Trophoblast cell (in vitro differentiated cells and primary cell): ENCODE measurements around the gene UPP2.

Experiments used
- DNase-seq, 2 donors: peaks; one replicate each; pipeline ENCODE4 v3.0.0-alpha.2; 2016
- H2AFZ ChIP-seq: 2 replicates; pipeline ENCODE4 v1.6.1; 2013; ENCODE audit warnings: low read length, moderate library complexity, mild to moderate bottlenecking; ENCODE audit not compliant: insufficient read depth, poor library complexity
- H2AK5ac ChIP-seq: 2 replicates; pipeline ENCODE4 v1.6.1; 2013; ENCODE audit warnings: mild to moderate bottlenecking, low read length
- H2BK120ac ChIP-seq: 2 replicates; pipeline ENCODE4 v1.6.1; 2013; ENCODE audit warnings: low read length, mild to moderate bottlenecking, moderate library complexity; ENCODE audit not compliant: insufficient read depth, poor library complexity
- H2BK12ac ChIP-seq: 2 replicates; pipeline ENCODE4 v1.6.1; 2013; ENCODE audit warnings: mild to moderate bottlenecking, low read length, moderate library complexity
- H2BK5ac ChIP-seq: 2 replicates; pipeline ENCODE4 v1.6.1; 2013; ENCODE audit warnings: low read length, low read depth, moderate library complexity, mild to moderate bottlenecking; ENCODE audit not compliant: poor library complexity
- H3K14ac ChIP-seq: 2 replicates; pipeline ENCODE4 v1.6.1; 2013; ENCODE audit warnings: mild to moderate bottlenecking, low read length
- H3K18ac ChIP-seq: 2 replicates; pipeline ENCODE4 v1.6.1; 2013; ENCODE audit warnings: mild to moderate bottlenecking, low read length
- H3K23ac ChIP-seq: 2 replicates; pipeline ENCODE4 v1.6.1; 2013; ENCODE audit warnings: low read length
- H3K27ac ChIP-seq: 2 replicates; pipeline ENCODE4 v1.5.1; 2013; ENCODE audit warnings: low read depth, mild to moderate bottlenecking, inconsistent platforms, low read length, moderate library complexity
- H3K27me3 ChIP-seq: 2 replicates; pipeline ENCODE4 v1.6.1; 2013; ENCODE audit warnings: inconsistent platforms, mild to moderate bottlenecking, low read length, moderate library complexity; ENCODE audit not compliant: insufficient read depth
- H3K36me3 ChIP-seq, 2 experiments: 1 replicate in 1 of 2; 2 replicates in 1 of 2; pipeline ENCODE4 v1.6.1; 2013; ENCODE audit warnings: low read length in 2 of 2, mild to moderate bottlenecking in 2 of 2, moderate library complexity in 1 of 2; ENCODE audit not compliant: insufficient read depth in 2 of 2, control insufficient read depth in 1 of 2
- H3K4ac ChIP-seq: 2 replicates; pipeline ENCODE4 v1.6.1; 2013; ENCODE audit warnings: low read depth, mild to moderate bottlenecking, low read length, moderate library complexity
- H3K4me1 ChIP-seq, 2 experiments: 1 replicate in 1 of 2; 2 replicates in 1 of 2; pipeline ENCODE4 v1.6.1; 2013; ENCODE audit warnings: low read length in 2 of 2, mild to moderate bottlenecking in 2 of 2, moderate library complexity in 1 of 2; ENCODE audit not compliant: insufficient read depth in 2 of 2, control insufficient read depth in 1 of 2
- H3K4me2 ChIP-seq: 2 replicates; pipeline ENCODE4 v1.6.1; 2013; ENCODE audit warnings: inconsistent platforms, mild to moderate bottlenecking, low read length, moderate library complexity
- H3K4me3 ChIP-seq: 2 replicates; pipeline ENCODE4 v1.5.1; 2013; ENCODE audit warnings: mild to moderate bottlenecking, low read depth, low read length, inconsistent platforms
- H3K79me1 ChIP-seq: one replicate; pipeline ENCODE4 v1.6.1; 2013; ENCODE audit warnings: low read length
- H3K79me2 ChIP-seq: 2 replicates; pipeline ENCODE4 v1.6.1; 2013; ENCODE audit warnings: low read length, mild to moderate bottlenecking; ENCODE audit not compliant: control insufficient read depth, insufficient read depth, poor library complexity
- H3K9ac ChIP-seq: 2 replicates; pipeline ENCODE4 v1.6.1; 2013; ENCODE audit warnings: mild to moderate bottlenecking, low read length
- H3K9me3 ChIP-seq: 2 replicates; pipeline ENCODE4 v1.6.1; 2013; ENCODE audit warnings: low read depth, mild to moderate bottlenecking, control low read depth, inconsistent platforms, low read length; ENCODE audit not compliant: insufficient read depth
- H4K12ac ChIP-seq: 2 replicates; pipeline ENCODE4 v1.6.1; 2013; ENCODE audit warnings: low read depth, mild to moderate bottlenecking, low read length, moderate library complexity
- H4K8ac ChIP-seq: 2 replicates; pipeline ENCODE4 v1.6.1; 2013; ENCODE audit warnings: low read depth, mild to moderate bottlenecking, low read length, moderate library complexity
- H4K91ac ChIP-seq: one replicate; pipeline ENCODE4 v1.6.1; 2013; ENCODE audit warnings: low read depth, mild to moderate bottlenecking, low read length, moderate library complexity
- WGBS: extraction: QIAGEN DNeasy Blood & Tissue Kit; methylation state at CpG from one replicate; pipeline ENCODE4 v1.1.7; 2013; ENCODE audit warnings: missing lambda C conversion rate; ENCODE audit not compliant: insufficient read length, insufficient coverage; ENCODE audit errors: extremely low coverage; 5-methylcytosine and 5-hydroxymethylcytosine counted together

UPP2 gene

GRCh38 chr2:158113741-158114295 is 12.1 kb downstream of the UPP2 start:
- no peak overlapping the region for H3K18ac ChIP-seq
- no peak overlapping the region for H4K8ac ChIP-seq
- no peak overlapping the region for H3K27ac ChIP-seq
- no CpG with 5 or more reads among the region's 4 CpGs for WGBS
- no peak overlapping the region for H2AK5ac ChIP-seq
- H2AFZ ChIP-seq = no peak overlapping the region
- H3K4me2 ChIP-seq = no peak overlapping the region
- no peaks in the 10 kb centered on the region for H3K4me1 ChIP-seq
- no peak overlapping the region for H2BK12ac ChIP-seq
- no peak overlapping the region for H3K14ac ChIP-seq
- H4K12ac ChIP-seq = no peak overlapping the region
- no peak overlapping the region for H4K91ac ChIP-seq
- no peak overlapping the region for H3K23ac ChIP-seq
- H3K27me3 ChIP-seq = no peaks in the 10 kb centered on the region
- H3K9ac ChIP-seq = no peak overlapping the region
- H2BK5ac ChIP-seq = no peak overlapping the region
- no peak for DNase-seq
- no peak overlapping the region for H2BK120ac ChIP-seq
- H3K79me2 ChIP-seq = no peaks in the 10 kb centered on the region
- H3K4ac ChIP-seq = no peak overlapping the region
- no peaks in the 10 kb centered on the region for H3K79me1 ChIP-seq
- peaks cover 2% of the 10 kb centered on the region for H3K9me3 ChIP-seq
- H3K4me3 ChIP-seq = no peak overlapping the region
- H3K36me3 ChIP-seq = no peaks in the 10 kb centered on the region

- H3K4me3 ChIP-seq = no peak overlapping the region
Observed at GRCh38 chr2:158114516-158114915, 12.8 kb downstream of the UPP2 start.

GRCh38 chr2:158115202-158115767 is 13.6 kb downstream of the UPP2 start:
- no peak overlapping the region for H2BK120ac ChIP-seq
- no peak overlapping the region for H2AFZ ChIP-seq
- H4K8ac ChIP-seq = no peak overlapping the region
- no peak overlapping the region for H2BK12ac ChIP-seq
- H3K79me1 ChIP-seq = no peaks in the 10 kb centered on the region
- H3K27me3 ChIP-seq = no peaks in the 10 kb centered on the region
- WGBS = no CpG with 5 or more reads among the region's 6 CpGs
- H3K9ac ChIP-seq = no peak overlapping the region
- H3K4me1 ChIP-seq = no peaks in the 10 kb centered on the region
- no peak overlapping the region for H3K14ac ChIP-seq
- no peak overlapping the region for H2AK5ac ChIP-seq
- H4K12ac ChIP-seq = no peak overlapping the region
- DNase-seq = peak; percentile 16 to 66
- no peak overlapping the region for H3K27ac ChIP-seq
- H3K23ac ChIP-seq = no peak overlapping the region
- no peak overlapping the region for H3K4me3 ChIP-seq
- no peaks in the 10 kb centered on the region for H3K79me2 ChIP-seq
- no peaks in the 10 kb centered on the region for H3K36me3 ChIP-seq
- H3K9me3 ChIP-seq = peaks cover 2% of the 10 kb centered on the region
- no peak overlapping the region for H3K4ac ChIP-seq
- no peak overlapping the region for H2BK5ac ChIP-seq
- no peak overlapping the region for H3K4me2 ChIP-seq
- no peak overlapping the region for H3K18ac ChIP-seq
- no peak overlapping the region for H4K91ac ChIP-seq

More at GRCh38 chr2:158114516-158114915, 12.8 kb downstream of the UPP2 start:
- no peaks in the 10 kb centered on the region for H3K27me3 ChIP-seq
- no peak overlapping the region for H3K18ac ChIP-seq
- H3K36me3 ChIP-seq = no peaks in the 10 kb centered on the region
- H4K8ac ChIP-seq = no peak overlapping the region
- H3K9me3 ChIP-seq = peaks cover 2% of the 10 kb centered on the region
- H2BK5ac ChIP-seq = no peak overlapping the region
- no peak overlapping the region for H2AK5ac ChIP-seq
- no peak overlapping the region for H3K14ac ChIP-seq
- H2BK12ac ChIP-seq = no peak overlapping the region
- no peak overlapping the region for H4K12ac ChIP-seq
- no CpG with 5 or more reads among the region's 2 CpGs for WGBS
- H4K91ac ChIP-seq = no peak overlapping the region
- H3K4ac ChIP-seq = no peak overlapping the region
- no peak overlapping the region for H3K23ac ChIP-seq
- no peaks in the 10 kb centered on the region for H3K79me1 ChIP-seq
- H3K79me2 ChIP-seq = no peaks in the 10 kb centered on the region
- no peak overlapping the region for H2AFZ ChIP-seq
- H3K27ac ChIP-seq = no peak overlapping the region
- H2BK120ac ChIP-seq = no peak overlapping the region
- H3K4me1 ChIP-seq = no peaks in the 10 kb centered on the region
- H3K4me2 ChIP-seq = no peak overlapping the region
- H3K9ac ChIP-seq = no peak overlapping the region
- no peak for DNase-seq

GRCh38 chr2:158116936-158117335 is 15.3 kb downstream of the UPP2 start:
- H3K9me3 ChIP-seq = peaks cover 2% of the 10 kb centered on the region
- H3K79me1 ChIP-seq = no peaks in the 10 kb centered on the region
- no peak overlapping the region for H2AFZ ChIP-seq
- no peaks in the 10 kb centered on the region for H3K36me3 ChIP-seq
- no peaks in the 10 kb centered on the region for H3K4me1 ChIP-seq
- H3K4me2 ChIP-seq = no peak overlapping the region
- H3K79me2 ChIP-seq = no peaks in the 10 kb centered on the region
- no peak overlapping the region for H2BK5ac ChIP-seq
- H3K4ac ChIP-seq = no peak overlapping the region
- DNase-seq = no peak
- H3K9ac ChIP-seq = no peak overlapping the region
- H3K27me3 ChIP-seq = no peaks in the 10 kb centered on the region
- H4K91ac ChIP-seq = no peak overlapping the region
- no peak overlapping the region for H4K12ac ChIP-seq
- WGBS = no CpG with 5 or more reads among the region's 3 CpGs
- no peak overlapping the region for H3K4me3 ChIP-seq
- no peak overlapping the region for H3K23ac ChIP-seq
- H2AK5ac ChIP-seq = no peak overlapping the region
- H2BK12ac ChIP-seq = no peak overlapping the region
- H4K8ac ChIP-seq = no peak overlapping the region
- no peak overlapping the region for H3K18ac ChIP-seq
- no peak overlapping the region for H3K27ac ChIP-seq
- no peak overlapping the region for H3K14ac ChIP-seq
- H2BK120ac ChIP-seq = no peak overlapping the region
